ENCODE measurements around the gene BACE2. TPM values are rescaled to one million over a fixed set of nuclear protein-coding genes. Genes with fewer than 3 reads are reported as not detected.

BACE2 gene
- polyA plus RNA-seq, 1 donor (not counting 4 experiments of a cell fraction or from before 2014, with no cell fraction given) = 130 TPM

GRCh38 chr21:41164052-41164451, 3.9 kb upstream of the BACE2 start:
- no peak for TF ChIP-seq EZH2 (IDR thresholded peaks at IDR 0.05; ENCODE audit: low read length)
- Histone ChIP-seq H3K36me3 (ENCODE audit: control insufficient read depth in 2 of 2, extremely low read depth in 1 of 2, insufficient read depth in 2 of 2, low read length in 2 of 2) (no peaks in the 10 kb centered on the region), H2AFZ (ENCODE audit: control insufficient read depth, low read length) (no peak overlapping the region), H3K9me3 (ENCODE audit: control insufficient read depth, low read depth, low read length) (no peaks in the 10 kb centered on the region), H4K20me1 (ENCODE audit: control insufficient read depth, extremely low read depth, insufficient read depth, low read length) (no peaks in the 10 kb centered on the region), H3K27me3 (ENCODE audit: control insufficient read depth, extremely low read depth, insufficient read depth, low read length) (peaks cover 1% of the 10 kb centered on the region), H3K79me2 (ENCODE audit: control insufficient read depth, insufficient read depth, low read length) (peaks cover 9% of the 10 kb centered on the region), H3K9me1 (ENCODE audit: control insufficient read depth, extremely low read depth, insufficient read depth, low read length) (no peaks in the 10 kb centered on the region), H3K27ac (ENCODE audit: control insufficient read depth, insufficient read depth, low read length) (no peak overlapping the region), H3K4me2 (ENCODE audit: control insufficient read depth, extremely low read depth, insufficient read depth, low read depth, low read length) (no peak overlapping the region), H3K9ac (ENCODE audit: control insufficient read depth, extremely low read depth, insufficient read depth, low read length) (no peak overlapping the region), H3K4me1 (ENCODE audit: control insufficient read depth, extremely low read depth, insufficient read depth, low read length) (peaks cover 12% of the 10 kb centered on the region), H3K4me3 (ENCODE audit: control insufficient read depth in 2 of 3, extremely low read depth in 1 of 3, insufficient read depth in 2 of 3, low read depth in 1 of 3, low read length in 3 of 3) (no peak overlapping the region)
- no peak for DNase-seq (ENCODE audit: low read depth, low spot score)
- dilution Hi-C loops (cut with MboI; ENCODE audit: extremely low pct_ligation_motif_present, low sequenced_read_pairs) = no loop called here
- FAIRE-seq = no peak

- Histone ChIP-seq H3K36me3 (ENCODE audit: control insufficient read depth in 2 of 2, extremely low read depth in 1 of 2, insufficient read depth in 2 of 2, low read length in 2 of 2) (no peaks in the 10 kb centered on the region), H3K9me3 (ENCODE audit: control insufficient read depth, low read depth, low read length) (no peaks in the 10 kb centered on the region), H3K79me2 (ENCODE audit: control insufficient read depth, insufficient read depth, low read length) (peaks cover 18% of the 10 kb centered on the region), H4K20me1 (ENCODE audit: control insufficient read depth, extremely low read depth, insufficient read depth, low read length) (no peaks in the 10 kb centered on the region), H3K4me1 (ENCODE audit: control insufficient read depth, extremely low read depth, insufficient read depth, low read length) (peaks cover 23% of the 10 kb centered on the region), H3K27ac (ENCODE audit: control insufficient read depth, insufficient read depth, low read length) (peak overlapping the region; percentile 42), H2AFZ (ENCODE audit: control insufficient read depth, low read length) (peak overlapping the region; percentile 15), H3K9me1 (ENCODE audit: control insufficient read depth, extremely low read depth, insufficient read depth, low read length) (no peaks in the 10 kb centered on the region), H3K4me3 (ENCODE audit: control insufficient read depth in 2 of 3, extremely low read depth in 1 of 3, insufficient read depth in 2 of 3, low read depth in 1 of 3, low read length in 3 of 3) (no peak overlapping the region), H3K27me3 (ENCODE audit: control insufficient read depth, extremely low read depth, insufficient read depth, low read length) (no peaks in the 10 kb centered on the region), H3K9ac (ENCODE audit: control insufficient read depth, extremely low read depth, insufficient read depth, low read length) (no peak overlapping the region), H3K4me2 (ENCODE audit: control insufficient read depth, extremely low read depth, insufficient read depth, low read depth, low read length) (peak overlapping the region; percentile 32)
- TF ChIP-seq CTCF (optimal IDR thresholded peaks at IDR 0.05 in 1 of 3, IDR thresholded peaks at IDR 0.05 in 1 of 3, conservative IDR thresholded peaks at IDR 0.05 in 1 of 3; ENCODE audit: extremely low read depth in 1 of 3, insufficient read depth in 2 of 3, low read length in 3 of 3) = no peak
- TF ChIP-seq EZH2 (IDR thresholded peaks at IDR 0.05; ENCODE audit: low read length) = no peak
- DNase-seq (ENCODE audit: low read depth, low spot score) = peak; percentile 26
- dilution Hi-C loops (cut with MboI; ENCODE audit: extremely low pct_ligation_motif_present, low sequenced_read_pairs) = no loop called here
- peak; percentile 95 for FAIRE-seq
These were observed 2.8 kb upstream of the BACE2 start for GRCh38 chr21:41164981-41165655.

GRCh38 chr21:41166884-41167283, 1.1 kb upstream of the BACE2 start:
- H3K79me2 ChIP-seq (ENCODE audit: control insufficient read depth, insufficient read depth, low read length) = peaks cover 22% of the 10 kb centered on the region
- no peak overlapping the region for H3K27ac ChIP-seq (ENCODE audit: control insufficient read depth, insufficient read depth, low read length)
- H3K9me3 ChIP-seq (ENCODE audit: control insufficient read depth, low read depth, low read length) = no peaks in the 10 kb centered on the region
- H2AFZ ChIP-seq (ENCODE audit: control insufficient read depth, low read length) = no peak overlapping the region
- dilution Hi-C loops (cut with MboI; ENCODE audit: extremely low pct_ligation_motif_present, low sequenced_read_pairs) = no loop called here
- no peaks in the 10 kb centered on the region for H3K27me3 ChIP-seq (ENCODE audit: control insufficient read depth, extremely low read depth, insufficient read depth, low read length)
- H3K9me1 ChIP-seq (ENCODE audit: control insufficient read depth, extremely low read depth, insufficient read depth, low read length) = no peaks in the 10 kb centered on the region
- H3K9ac ChIP-seq (ENCODE audit: control insufficient read depth, extremely low read depth, insufficient read depth, low read length) = no peak overlapping the region
- peak overlapping the region; percentile 67 for H3K4me2 ChIP-seq (ENCODE audit: control insufficient read depth, extremely low read depth, insufficient read depth, low read depth, low read length)
- DNase-seq (ENCODE audit: low read depth, low spot score) (no peak), FAIRE-seq (no peak)
- no peak for TF ChIP-seq EZH2 (IDR thresholded peaks at IDR 0.05; ENCODE audit: low read length)
- no peak for TF ChIP-seq CTCF (optimal IDR thresholded peaks at IDR 0.05 in 1 of 3, IDR thresholded peaks at IDR 0.05 in 1 of 3, conservative IDR thresholded peaks at IDR 0.05 in 1 of 3; ENCODE audit: extremely low read depth in 1 of 3, insufficient read depth in 2 of 3, low read length in 3 of 3)
- H3K4me1 ChIP-seq (ENCODE audit: control insufficient read depth, extremely low read depth, insufficient read depth, low read length) = peaks cover 39% of the 10 kb centered on the region
- no peaks in the 10 kb centered on the region for H3K36me3 ChIP-seq (ENCODE audit: control insufficient read depth in 2 of 2, extremely low read depth in 1 of 2, insufficient read depth in 2 of 2, low read length in 2 of 2)
- H4K20me1 ChIP-seq (ENCODE audit: control insufficient read depth, extremely low read depth, insufficient read depth, low read length) = no peaks in the 10 kb centered on the region
- H3K4me3 ChIP-seq (ENCODE audit: control insufficient read depth in 2 of 3, extremely low read depth in 1 of 3, insufficient read depth in 2 of 3, low read depth in 1 of 3, low read length in 3 of 3) = peak overlapping the region in 1 of 3 experiments; percentile 87

Measured in keratinocyte (primary cell).